ENCODE measurements around the gene ERG. TPM values are rescaled to one million over a fixed set of nuclear protein-coding genes. Genes with fewer than 3 reads are reported as not detected.

The ERG gene
- total RNA-seq, 2 experiments from 2014 or later, result not detected

- H3K9me3 ChIP-seq (ENCODE audit: low read length), result no peaks in the 10 kb centered on the region
- DNase-seq (ENCODE audit: low spot score), result no peak
- no peaks in the 10 kb centered on the region for H3K4me1 ChIP-seq (ENCODE audit: insufficient read depth, low read length, poor library complexity, severe bottlenecking)
- H2AFZ ChIP-seq (ENCODE audit: low read length), result no peak overlapping the region
- no TSS peak for BruUV-seq (replicated peaks)
- H3K79me2 ChIP-seq (ENCODE audit: insufficient read depth, low read depth, low read length), result no peaks in the 10 kb centered on the region
- POLR2A ChIA-PET, result no interaction called here
- CTCF ChIA-PET (ENCODE audit: unreplicated experiment), result no interaction called here
- no peak overlapping the region for H3K4me3 ChIP-seq (ENCODE audit: low read depth, low read length, poor library complexity, severe bottlenecking)
- no peaks in the 10 kb centered on the region for H3K9me2 ChIP-seq (ENCODE audit: insufficient read depth, low read length)
- TF ChIP-seq EZH2phosphoT487 (IDR thresholded peaks at IDR 0.05; ENCODE audit: borderline replicate concordance, low read depth, low read length), result no peak
- TF ChIP-seq CTCF (conservative IDR thresholded peaks at IDR 0.05; ENCODE audit: low read length), result no peak
- no peaks in the 10 kb centered on the region for H3K36me3 ChIP-seq (ENCODE audit: insufficient read depth, low read length)
- no peak overlapping the region for H3K4me2 ChIP-seq (ENCODE audit: low read length)
- H4K20me1 ChIP-seq (ENCODE audit: insufficient read depth, low read length), result no peaks in the 10 kb centered on the region
- no peak overlapping the region for H3K27ac ChIP-seq (ENCODE audit: low read depth, low read length, poor library complexity, severe bottlenecking)
- intact Hi-C loops (cut with micrococcal nuclease; ENCODE audit: unreplicated experiment), result no loop called here
Observed at GRCh38 chr21:38454161-38454560, 44.1 kb downstream of the ERG start.

- CTCF ChIA-PET (ENCODE audit: unreplicated experiment), result no interaction called here
- Histone ChIP-seq H3K27ac (ENCODE audit: low read depth, low read length, poor library complexity, severe bottlenecking) (no peak overlapping the region), H3K79me2 (ENCODE audit: insufficient read depth, low read depth, low read length) (no peaks in the 10 kb centered on the region), H3K4me2 (ENCODE audit: low read length) (no peak overlapping the region), H3K9me3 (ENCODE audit: low read length) (no peaks in the 10 kb centered on the region), H3K36me3 (ENCODE audit: insufficient read depth, low read length) (no peaks in the 10 kb centered on the region), H3K9me2 (ENCODE audit: insufficient read depth, low read length) (no peaks in the 10 kb centered on the region), H4K20me1 (ENCODE audit: insufficient read depth, low read length) (no peaks in the 10 kb centered on the region), H3K4me1 (ENCODE audit: insufficient read depth, low read length, poor library complexity, severe bottlenecking) (no peaks in the 10 kb centered on the region), H2AFZ (ENCODE audit: low read length) (no peak overlapping the region), H3K4me3 (ENCODE audit: low read depth, low read length, poor library complexity, severe bottlenecking) (no peak overlapping the region)
- BruUV-seq (replicated peaks), result no TSS peak
- no peak for DNase-seq (ENCODE audit: low spot score)
- POLR2A ChIA-PET, result no interaction called here
- intact Hi-C loops (cut with micrococcal nuclease; ENCODE audit: unreplicated experiment), result no loop called here
- no peak for TF ChIP-seq CTCF (conservative IDR thresholded peaks at IDR 0.05; ENCODE audit: low read length)
- TF ChIP-seq EZH2phosphoT487 (IDR thresholded peaks at IDR 0.05; ENCODE audit: borderline replicate concordance, low read depth, low read length), result no peak
Observed at GRCh38 chr21:38448671-38449385, 49.4 kb downstream of the ERG start.

GRCh38 chr21:38447611-38448010 lies 50.7 kb downstream of the ERG start:
- Histone ChIP-seq H2AFZ (ENCODE audit: low read length) (no peak overlapping the region), H3K27ac (ENCODE audit: low read depth, low read length, poor library complexity, severe bottlenecking) (no peak overlapping the region), H3K4me3 (ENCODE audit: low read depth, low read length, poor library complexity, severe bottlenecking) (no peak overlapping the region), H3K9me2 (ENCODE audit: insufficient read depth, low read length) (no peaks in the 10 kb centered on the region), H3K36me3 (ENCODE audit: insufficient read depth, low read length) (no peaks in the 10 kb centered on the region), H3K9me3 (ENCODE audit: low read length) (no peaks in the 10 kb centered on the region), H4K20me1 (ENCODE audit: insufficient read depth, low read length) (no peaks in the 10 kb centered on the region), H3K4me2 (ENCODE audit: low read length) (no peak overlapping the region), H3K79me2 (ENCODE audit: insufficient read depth, low read depth, low read length) (no peaks in the 10 kb centered on the region), H3K4me1 (ENCODE audit: insufficient read depth, low read length, poor library complexity, severe bottlenecking) (no peaks in the 10 kb centered on the region)
- POLR2A ChIA-PET, result no interaction called here
- CTCF ChIA-PET (ENCODE audit: unreplicated experiment), result no interaction called here
- no peak for DNase-seq (ENCODE audit: low spot score)
- BruUV-seq (replicated peaks), result no TSS peak
- no peak for TF ChIP-seq CTCF (conservative IDR thresholded peaks at IDR 0.05; ENCODE audit: low read length)
- no peak for TF ChIP-seq EZH2phosphoT487 (IDR thresholded peaks at IDR 0.05; ENCODE audit: borderline replicate concordance, low read depth, low read length)
- intact Hi-C loops (cut with micrococcal nuclease; ENCODE audit: unreplicated experiment), result no loop called here

All from OCI-LY7 (cell line).